Pulmonary artery endothelial cell (primary cell): ENCODE measurements around the gene OLFML2B. TPM values are rescaled to one million over a fixed set of nuclear protein-coding genes. Genes with fewer than 3 reads are reported as not detected.

Experiments
- DNase-seq: peaks from one replicate; pipeline ENCODE4 v3.0.0-alpha.2; 2011; ENCODE audit warnings: low read depth, low spot score
- total RNA-seq: library from RNA; depleted of rRNA; stranded (reverse); fragments of >200 nt; gene quantifications from 2 replicates; pipeline ENCODE4 v1.2.3, GENCODE V29; 2014

The OLFML2B gene
- total RNA-seq, 1 donor from 2014 or later, result 0.13 TPM

DNA sequence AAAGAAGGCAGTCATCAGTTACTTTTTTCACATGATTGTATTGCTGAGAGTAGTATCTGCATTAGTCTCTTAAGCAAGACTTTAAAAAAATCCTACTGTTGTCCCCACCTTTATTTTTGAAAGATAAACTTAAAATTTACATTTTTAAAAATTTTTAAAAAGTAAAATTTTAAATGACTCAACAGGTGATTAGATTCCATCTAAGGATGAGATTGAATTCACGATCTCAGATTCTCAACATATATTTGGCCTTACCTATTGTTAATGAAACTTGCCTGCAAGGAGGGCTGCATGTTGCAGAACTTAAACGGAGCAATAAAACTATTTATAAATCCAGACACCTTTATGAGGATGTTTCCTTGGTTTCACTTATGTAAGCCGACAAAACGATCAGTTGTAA lies 75.2 kb downstream of the OLFML2B start:
- no peak for DNase-seq

- DNase-seq, result no peak
These were observed 77.3 kb downstream of the OLFML2B start for GRCh38 chr1:161946071-161946987.

- no peak for DNase-seq
These were observed 78.2 kb downstream of the OLFML2B start for GRCh38 chr1:161945306-161946060.

GRCh38 chr1:161944381-161944780 lies 79.3 kb downstream of the OLFML2B start:
- no peak for DNase-seq

GRCh38 chr1:161943737-161944136 lies 79.9 kb downstream of the OLFML2B start:
- DNase-seq, result no peak

DNA sequence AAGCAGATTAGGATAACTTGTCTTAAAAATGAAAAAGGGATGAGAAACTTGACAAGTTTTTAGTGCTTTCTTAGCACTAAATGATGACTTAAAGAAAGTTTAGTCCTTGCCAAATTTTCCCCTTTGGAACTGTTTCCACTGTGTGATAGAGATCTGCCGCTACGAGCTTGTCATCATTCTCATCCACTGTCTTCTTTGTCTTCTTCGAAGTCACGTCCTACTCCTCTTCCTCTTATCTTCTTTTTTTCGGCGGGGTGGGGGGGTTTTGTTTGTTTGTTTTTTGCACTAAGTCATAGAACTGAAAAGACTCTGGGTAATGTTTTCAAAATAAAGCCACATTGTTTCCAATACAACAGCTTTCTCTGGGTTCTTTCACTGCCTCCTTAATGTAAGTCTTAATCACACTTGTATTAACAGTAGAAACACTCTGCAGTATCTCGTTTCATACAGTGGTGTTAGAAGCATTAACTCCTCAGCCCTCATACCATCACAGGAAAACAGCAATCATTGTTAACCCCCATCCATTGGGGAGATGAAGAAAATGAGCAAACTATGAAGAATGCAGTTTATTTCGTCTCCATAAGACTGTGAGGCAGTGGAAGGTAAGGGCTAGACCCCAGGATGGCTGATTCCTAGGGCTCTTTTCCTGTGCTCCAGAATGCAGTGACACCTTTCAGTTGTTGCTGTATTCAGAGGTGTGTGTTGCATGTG lies 81.8 kb downstream of the OLFML2B start:
- no peak for DNase-seq

GRCh38 chr1:161940866-161941591 lies 82.6 kb downstream of the OLFML2B start:
- DNase-seq, result no peak

DNA sequence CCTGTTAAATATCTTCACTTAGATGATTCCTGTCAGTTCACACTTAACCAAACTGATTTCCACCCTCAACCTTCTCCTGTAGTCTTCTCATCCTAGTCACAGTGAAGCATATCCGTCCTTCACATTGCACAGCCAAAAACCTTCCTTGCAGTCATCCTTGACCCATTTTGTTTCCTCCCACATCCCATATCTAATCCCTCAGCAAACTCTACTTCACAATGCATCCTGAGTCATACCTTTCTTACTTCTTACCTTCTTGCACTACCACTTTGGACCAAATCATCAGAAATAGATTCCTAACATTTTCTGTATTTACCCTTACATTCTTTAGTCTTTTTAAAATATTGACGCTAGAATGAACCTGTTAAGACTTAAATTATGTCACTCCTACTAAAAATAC lies 86.9 kb downstream of the OLFML2B start:
- DNase-seq, result no peak

- DNase-seq, result no peak
These were observed 88.4 kb downstream of the OLFML2B start for GRCh38 chr1:161935264-161935663.

DNA sequence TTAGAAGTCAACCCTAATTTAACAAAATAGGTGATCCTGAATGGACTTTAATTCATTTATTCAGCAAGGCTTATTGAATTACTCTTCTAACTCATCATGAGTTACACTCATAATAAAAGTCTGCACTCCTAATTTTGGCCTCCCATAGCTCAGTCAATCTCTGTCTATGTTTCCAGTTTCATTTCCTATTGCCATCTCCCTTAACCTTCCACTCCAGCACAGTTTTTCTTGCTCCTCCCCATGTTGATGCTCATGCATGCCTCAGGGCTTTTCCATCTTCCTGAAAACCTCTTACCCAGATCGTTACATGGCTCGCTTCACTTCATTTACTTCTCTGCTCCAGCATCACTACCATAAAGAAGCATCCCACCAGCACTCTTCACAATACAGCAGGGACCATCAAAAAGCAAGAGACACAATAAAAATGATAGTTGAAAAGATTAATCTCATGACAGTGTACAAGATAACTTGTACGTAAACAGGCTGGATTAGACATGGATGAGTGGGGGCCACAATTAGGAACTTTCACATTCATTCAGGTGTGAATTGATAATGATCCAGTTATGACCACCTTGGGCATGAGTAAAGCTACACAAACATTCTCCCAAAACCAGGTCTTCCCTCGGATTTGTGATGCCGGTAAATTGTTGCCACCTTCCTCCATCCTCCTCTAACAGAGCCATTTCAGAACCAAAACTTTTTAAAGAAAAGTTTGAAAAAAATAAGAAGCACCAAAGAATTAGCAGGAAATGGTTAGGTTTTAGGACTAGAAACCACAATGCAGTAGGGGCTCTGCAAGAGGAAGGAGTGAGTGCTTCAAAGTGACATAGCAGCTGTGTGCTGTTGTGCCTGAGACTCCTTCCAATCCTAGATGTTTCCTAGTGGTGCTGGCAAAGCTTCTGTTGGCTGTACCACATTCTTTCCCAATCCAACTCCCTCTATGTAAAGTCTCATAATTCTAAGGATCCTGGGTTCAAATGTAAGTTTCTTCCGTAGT lies 89.8 kb downstream of the OLFML2B start:
- no peak for DNase-seq

Other genes starting within 250 kb of the OLFML2B start
- gene NOS1AP, start 45.8 kb upstream of the OLFML2B start, total RNA-seq, result 0.53 and 1.6 TPM in 2 replicates